GM18907 (cell line): ENCODE results near the gene SORD.
"Not testable (repeated sequence)": the region's sequence is repeated elsewhere in the genome, so short reads cannot be mapped to it uniquely, and the experiment has no call there.

Experiments
- ATAC-seq: cut with Tn5 transposase; IDR thresholded peaks from one replicate; pipeline ENCODE4 v1.9.1; 2021; ENCODE audit warnings: mild to moderate bottlenecking, moderate library complexity; ENCODE audit not compliant: unreplicated experiment

The SORD gene

DNA sequence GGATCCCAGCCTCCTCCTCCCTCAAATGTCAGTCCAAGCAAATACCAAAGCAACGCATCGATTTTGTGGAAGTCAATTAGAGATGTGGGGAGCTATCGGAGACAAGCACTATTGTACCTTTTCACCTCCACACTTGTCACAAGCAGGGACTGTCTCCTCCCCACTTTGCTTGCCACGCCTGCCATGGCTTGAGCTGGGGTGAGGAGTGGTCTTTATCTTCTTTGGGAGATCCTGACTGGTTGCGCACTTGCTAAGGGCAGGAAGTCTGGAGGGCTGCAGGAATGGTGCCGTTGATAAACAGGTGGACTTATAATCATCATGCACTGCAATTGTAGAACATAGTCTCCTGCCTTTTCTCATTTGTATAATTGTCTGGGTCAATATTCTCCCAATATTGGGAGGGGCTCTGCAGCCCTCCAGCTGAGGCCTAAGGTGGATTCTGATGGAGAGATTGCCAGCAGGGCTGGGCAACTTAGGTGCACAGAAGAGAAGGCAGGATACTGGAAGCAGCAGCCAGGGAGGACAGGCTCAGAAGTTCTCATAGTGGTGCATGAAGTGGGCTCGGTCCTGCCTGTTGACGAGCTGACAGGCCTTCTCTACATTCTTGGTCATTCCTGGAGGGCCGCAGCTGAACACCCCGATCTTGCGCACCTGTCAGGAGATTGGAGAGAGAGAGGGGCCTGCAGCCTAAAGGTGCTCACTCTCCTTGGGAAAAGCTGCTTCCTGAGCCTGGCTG, 70.8 kb downstream of the SORD start:
- no peak for ATAC-seq

DNA sequence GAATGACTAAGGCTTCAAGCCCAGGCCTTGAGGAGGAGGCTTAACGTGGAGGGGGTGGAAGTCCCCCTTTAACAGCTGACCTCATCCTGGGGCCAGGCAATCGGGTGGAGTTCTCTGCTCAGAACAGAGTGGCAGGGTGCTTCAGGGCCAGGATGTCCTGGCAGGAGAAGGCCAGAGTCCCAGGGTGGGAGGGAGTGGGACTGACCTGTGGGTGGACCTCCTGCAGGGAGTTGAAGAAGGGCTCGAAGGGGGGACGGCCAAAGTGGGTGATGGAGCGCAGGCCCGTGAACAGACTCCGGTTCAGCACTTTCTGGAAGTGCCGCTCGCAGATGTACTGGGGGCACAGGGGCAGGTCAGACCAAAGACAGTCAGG, 71.3 kb downstream of the SORD start:
- ATAC-seq, result no peak

DNA sequence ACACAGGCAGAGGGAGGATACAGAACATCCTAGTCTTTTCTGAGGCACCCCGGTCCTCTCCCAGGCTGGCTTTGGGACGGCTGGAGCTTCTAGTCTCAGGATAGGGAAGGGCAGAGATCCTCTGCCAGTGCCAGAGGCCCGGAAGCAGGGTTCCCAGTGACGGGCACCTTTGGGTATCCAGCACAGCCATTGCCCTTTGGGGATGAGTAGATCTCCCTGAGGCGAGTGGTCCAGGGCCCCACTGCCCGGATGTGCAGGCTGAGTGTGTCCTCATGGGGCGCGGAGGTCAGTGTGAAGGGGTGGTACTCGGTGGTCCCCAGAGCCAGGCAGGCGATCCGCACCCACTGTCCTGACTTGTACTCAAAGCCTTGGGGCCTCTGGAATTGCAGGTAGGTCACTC, 72.7 kb downstream of the SORD start:
- no peak for ATAC-seq

DNA sequence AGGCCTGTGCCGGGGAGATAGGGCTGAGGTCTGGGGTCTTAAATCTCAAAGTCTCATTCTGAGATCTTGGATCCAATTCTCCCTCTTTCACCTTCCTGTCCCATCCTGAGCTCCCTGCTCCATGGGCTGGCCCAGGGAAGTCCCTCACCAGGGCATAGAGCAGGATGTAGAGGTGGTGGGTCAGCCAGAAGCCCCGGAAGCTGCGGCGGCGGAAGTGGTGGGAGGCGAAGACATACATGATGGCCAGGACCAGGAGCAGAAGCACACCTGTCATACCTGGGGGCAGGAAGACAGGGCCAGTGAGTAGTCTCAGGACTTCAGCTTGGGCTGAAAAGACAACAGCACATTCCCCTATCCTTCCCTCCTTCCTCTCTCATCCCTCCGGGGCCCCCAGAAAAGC, 74.5 kb downstream of the SORD start:
- ATAC-seq, result no peak

DNA sequence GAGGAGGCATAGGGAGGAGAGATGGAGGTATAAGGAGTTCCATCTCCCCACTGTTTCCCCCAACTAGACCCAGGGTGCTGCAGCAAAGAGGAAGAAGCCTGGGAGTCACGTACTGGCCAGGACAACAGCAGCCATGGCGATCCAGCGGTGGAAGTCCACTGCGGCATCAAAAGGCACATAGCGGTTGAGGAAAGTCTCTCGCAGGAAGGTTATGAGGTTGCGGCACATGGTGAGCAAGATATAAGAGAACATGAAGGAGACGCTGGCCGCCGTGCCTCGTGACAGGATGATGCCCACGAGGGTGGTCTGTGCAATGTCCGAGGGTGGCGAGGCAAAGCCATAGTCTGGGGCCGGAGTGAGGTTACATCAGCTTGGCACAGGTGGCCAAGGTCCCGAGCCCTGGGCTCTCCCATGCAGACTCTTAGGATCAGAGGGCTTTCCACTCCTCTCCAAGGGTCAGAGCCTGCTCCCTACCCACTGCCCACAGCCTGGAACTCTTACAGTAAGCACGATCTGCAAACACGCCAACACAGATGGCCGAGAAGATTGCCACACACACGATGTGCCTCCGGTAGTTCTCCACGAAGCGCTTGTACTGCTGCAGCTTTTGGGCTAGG, 76.7 kb downstream of the SORD start:
- no peak for ATAC-seq

DNA sequence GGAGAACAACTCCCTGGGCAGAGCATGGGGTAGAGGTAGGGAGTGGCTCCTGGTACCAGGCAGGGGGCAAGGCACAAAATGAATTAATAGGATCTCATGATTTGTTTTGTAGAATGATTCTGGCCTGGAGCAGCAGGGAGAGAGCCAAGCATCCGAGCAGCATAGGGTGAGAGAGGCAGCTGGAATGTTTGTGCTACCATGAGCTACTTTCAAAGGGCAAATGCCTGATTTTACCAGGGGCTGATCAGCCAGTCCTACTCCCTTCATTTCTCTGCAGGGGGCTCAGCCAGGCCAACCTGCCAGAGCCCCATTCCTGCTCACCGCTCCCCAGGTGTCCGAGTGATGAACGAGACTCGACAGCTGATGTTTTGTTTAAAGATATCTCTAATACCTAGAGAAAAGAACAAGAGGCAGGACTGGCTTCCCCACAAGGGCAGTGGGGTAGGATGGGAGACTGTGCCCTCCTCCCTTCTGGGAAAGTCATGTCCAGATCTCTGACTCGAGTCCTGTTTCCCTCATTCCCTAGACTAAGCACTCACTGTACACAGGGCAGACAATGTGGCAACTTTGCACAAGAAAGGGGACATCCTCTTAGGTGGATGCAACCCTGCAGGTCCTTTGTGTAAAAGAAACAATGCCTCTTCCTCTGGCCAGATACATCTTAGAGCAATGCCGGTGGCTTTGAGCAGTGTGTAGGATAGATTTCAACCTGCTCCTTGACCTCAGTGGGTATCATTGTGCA, 78.1 kb downstream of the SORD start:
- ATAC-seq, result no peak

DNA sequence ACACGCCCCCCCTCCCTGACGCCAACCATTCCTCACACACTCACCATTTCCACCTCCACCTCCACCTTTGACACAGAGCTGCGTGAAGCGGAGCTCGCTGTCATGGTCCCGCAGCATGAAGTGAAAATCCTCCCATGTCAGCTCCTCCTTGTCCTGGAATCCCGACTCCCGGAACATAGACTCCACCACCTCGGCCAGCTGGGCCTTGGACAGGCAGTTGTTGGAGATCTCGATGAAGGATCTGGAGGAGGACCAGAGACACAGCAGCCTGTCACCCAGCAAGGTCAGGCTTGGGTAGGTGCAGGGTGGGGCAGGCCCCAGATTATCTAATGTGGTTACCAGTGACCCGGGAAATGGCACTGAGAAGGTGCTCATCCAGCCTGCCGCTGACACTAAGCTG, 78.8 kb downstream of the SORD start:
- ATAC-seq, result no peak

DNA sequence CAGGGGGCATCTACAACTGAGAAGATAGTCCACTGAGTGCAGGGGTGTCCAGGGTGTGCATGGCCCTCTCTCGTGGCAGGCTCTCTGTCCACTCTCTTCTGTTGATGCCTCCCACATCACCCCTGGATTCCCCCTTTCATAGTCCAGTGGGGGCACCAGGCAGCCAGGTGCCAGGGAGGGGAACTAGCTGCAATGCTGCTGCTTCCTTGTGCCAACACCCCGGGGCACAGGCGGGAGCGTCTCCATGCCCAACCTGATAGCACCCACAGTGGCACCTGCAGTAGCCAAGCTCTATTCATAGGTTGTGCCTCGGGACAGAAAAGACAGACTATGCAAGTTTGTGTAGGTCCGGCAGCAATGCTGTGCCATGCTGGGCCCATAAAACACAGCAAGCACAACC, 79.2 kb downstream of the SORD start:
- ATAC-seq, result no peak

DNA sequence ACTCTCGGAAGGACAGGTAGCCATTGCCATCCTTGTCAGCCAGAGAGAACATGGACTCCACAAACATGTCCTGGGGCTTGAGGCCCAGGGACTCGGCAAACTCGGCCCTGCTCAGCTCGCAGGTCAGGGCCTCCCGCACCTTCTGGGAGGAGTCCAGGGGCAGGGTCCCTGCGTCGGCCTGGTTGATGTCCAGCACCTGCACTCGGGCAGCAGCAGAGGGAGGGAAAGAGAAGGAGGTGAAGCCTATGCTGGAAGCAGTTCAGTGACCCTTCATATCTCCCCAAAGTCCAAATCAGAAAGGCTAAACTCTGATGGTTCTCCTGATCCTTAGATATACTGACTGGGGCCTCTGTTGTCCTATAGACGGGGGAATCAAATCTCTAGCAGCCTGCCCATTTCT, 81.2 kb downstream of the SORD start:
- ATAC-seq, result not testable (repeated sequence)

DNA sequence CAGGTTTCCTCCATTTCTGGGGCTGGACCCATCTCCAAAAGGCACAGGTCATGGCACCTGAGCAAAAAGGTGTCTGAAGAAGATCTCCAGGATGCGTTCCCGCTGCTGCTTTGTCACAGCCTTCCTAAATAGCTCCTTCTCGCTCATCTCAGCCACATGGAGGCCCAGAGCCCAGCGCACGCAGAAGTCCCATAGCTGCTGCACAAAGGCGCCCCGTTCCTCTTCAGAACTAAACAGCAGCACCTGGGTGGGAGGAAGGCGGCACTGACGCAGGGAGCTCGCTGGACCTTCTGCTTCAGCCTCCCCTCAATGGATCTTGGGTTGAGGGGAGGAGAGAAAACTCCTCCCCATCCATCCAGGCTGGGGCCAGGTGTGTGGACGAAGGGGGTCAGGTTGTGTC, 82.6 kb downstream of the SORD start:
- no peak for ATAC-seq

DNA sequence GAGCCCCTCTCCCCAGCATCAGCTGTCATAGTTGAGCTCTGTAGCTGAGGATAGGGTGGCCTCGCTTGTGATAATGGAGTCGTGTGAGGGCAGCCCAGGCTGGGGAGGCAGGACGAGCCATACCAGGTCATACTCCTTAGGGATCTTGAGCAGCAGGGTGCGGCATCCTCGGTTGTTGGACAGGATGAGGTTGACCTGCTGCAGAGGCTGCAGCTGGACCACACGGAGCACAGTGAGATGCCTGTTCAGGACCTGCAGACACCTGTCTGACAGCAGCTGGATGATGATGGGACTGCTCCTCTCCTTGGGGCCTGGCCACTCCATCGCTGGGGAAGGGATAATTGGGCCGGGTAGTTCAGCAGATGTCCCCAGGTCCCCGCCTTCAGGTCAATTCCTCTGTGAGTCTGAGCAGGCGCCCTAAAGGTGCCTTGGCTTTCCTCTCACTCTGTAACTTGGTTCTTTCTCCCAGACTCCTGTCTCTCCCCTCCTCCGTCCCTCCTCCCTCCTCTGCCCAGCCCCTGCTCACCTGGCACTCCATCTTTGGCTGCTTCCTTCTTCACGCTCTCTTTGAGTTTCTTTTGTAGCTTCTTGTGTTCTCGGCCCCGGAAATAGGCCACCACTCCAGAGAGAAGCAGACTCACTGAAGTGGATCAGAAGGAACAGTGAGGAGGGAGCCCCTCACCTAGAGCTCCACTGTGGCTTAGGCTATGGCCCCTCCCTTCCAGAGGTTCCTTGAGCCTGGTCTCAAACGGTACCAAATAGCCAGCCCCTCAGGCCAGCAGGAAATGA, 83.2 kb downstream of the SORD start:
- ATAC-seq, result no peak

DNA sequence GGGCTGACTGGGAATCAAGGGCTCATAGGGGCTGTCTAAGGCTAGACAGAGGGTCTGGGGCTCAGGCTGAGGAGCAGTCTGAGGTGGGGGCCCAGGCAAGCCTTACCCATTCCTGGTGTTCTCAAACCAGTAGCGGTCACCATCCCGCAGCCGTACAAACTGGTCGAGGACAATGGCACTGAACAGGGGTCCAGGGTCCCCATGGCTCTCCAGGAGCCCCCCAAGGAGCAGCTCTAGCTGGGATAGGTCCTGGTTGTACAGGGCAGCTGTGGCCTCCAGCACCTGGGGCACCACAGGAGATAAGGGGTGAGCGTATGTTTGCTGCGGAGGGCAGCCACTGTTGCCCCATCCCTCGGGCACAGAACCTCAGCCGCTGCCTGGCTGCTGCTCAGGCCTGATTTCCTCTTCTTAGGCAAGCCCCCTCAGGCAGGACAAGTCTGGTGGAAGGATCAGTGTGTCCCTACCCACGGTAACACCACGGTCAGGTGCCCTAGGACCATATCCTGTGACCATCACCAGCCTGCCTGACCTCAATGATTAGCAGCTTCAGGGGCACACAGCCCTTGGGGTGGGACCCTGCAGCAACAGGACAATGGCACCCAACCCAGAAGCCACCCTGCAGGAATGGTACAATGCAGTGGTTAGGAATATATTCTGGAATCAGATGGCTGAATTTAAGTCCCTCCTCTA, 85.1 kb downstream of the SORD start:
- no peak for ATAC-seq

DNA sequence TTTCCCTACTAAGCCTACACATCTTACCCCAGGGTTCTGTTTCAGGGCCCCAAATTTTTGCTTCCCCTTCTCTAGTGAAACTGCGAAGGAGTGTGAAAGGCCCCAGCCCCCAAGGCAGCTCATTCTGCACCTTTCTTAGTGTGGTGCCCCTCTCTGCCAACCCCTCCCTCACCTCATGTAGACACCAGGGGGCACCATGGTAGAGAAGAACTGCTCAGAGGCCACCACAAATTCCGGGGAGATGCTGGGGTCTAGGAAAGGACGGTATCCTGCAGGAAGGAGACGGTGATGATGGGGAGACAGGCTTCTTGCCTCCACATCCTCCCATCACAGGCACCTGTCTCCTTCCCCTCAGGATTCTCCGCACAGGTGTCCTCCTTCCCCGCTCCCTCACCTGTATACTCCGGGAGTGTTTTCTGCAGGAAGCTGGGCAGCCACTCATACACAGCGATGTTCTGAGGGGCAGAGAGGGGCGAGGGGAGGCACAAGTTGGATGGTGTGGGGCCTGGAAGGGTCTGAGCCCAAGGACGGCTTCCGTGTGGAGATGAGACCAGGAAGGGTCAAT, 87.3 kb downstream of the SORD start:
- no peak for ATAC-seq

DNA sequence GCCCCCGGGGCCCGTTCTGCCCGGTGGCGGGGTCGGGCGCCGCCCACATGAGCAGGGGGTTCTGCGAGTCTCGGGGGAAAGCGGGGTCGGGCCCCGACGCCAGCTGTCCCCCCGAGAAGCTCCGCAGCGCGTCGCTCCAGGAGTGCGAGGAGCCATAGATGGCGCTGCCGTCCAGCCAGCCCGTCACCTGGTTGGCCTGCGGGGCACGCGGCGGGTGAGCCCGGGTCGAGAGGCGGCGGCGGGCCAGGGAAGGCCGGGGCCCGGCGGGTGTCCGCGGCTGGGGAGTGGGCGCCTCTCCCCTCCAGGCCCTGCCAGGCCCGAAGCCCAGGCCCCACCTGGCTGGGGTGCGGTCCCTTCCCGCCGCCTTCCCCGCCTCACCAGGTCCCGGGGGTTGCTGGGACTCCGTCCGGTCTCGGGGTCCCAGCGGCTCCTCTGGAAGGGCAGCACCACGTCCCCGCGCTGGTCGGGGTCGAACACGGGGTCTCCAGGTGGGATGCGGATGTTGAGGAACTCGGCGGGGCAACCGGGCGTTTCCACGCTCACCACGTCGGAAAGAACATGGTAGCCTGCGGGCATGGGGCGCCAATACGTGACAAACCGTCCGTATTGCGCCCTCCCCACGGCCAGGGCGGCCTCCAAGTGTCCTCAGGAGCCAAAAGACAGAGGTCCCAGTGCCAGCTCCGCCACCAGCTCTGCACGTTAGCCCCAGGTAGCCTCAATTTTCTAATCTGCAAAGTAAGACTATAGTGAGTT, 88.6 kb downstream of the SORD start:
- no peak for ATAC-seq

DNA sequence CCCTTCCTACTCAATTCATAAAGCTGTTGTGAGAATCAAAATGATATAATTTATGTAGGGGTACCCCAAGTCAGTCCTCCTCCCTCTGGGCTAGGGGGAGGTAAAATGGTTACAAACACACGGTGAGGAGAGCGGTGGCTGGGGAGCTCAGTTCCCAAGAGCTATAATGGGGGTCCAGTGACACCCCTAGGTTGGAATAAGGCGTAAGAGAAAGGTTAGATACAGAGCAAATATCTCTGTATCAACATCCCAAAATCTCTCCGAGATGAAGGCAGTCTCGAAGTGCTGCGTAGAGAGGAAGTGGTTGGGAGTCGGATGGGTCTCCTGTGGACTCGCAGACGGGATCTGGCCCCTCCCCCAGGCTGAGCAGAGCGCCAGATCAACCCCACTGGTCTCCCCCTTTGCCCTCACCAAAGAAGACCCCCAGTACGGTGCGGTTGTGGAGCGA, 89.2 kb downstream of the SORD start:
- no peak for ATAC-seq

DNA sequence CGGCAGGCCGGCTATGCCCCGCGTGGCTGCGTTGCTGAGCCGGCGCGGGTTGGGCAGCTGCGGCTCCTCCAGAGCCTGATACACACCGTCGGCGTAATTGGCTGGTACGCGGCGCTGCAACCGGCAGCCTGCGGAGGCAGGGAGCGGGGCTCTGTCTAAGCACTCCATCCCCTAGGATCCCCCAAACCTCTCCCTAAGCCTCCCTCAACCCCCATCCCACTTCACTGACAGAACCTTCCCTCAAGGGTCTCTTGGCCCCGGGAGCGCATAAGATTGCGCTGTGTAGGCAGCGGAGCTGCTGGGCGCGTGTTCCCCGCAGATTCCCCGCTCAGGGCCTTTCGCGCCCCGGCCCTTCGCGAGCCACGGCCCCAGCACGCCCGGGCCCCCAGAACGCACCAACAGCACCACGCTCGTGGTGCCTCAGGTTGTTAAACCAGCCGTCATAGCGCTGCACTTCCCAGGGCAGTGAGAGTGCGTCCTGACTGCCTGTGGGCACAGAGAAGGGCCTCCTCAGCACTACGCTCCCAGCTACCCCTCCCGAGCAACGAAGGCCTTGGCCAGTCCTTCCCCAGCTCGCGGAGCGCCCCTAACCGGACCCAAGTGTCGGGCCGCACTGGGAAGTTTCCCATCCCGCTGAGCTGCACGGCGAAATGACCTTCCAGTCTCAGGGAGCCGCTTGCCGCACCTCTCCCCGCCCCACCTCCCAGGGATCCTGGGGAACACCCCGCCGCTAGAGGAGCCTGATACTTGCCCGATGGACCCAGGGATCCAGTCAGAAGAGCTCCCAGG, 89.8 kb downstream of the SORD start:
- ATAC-seq, result no peak

DNA sequence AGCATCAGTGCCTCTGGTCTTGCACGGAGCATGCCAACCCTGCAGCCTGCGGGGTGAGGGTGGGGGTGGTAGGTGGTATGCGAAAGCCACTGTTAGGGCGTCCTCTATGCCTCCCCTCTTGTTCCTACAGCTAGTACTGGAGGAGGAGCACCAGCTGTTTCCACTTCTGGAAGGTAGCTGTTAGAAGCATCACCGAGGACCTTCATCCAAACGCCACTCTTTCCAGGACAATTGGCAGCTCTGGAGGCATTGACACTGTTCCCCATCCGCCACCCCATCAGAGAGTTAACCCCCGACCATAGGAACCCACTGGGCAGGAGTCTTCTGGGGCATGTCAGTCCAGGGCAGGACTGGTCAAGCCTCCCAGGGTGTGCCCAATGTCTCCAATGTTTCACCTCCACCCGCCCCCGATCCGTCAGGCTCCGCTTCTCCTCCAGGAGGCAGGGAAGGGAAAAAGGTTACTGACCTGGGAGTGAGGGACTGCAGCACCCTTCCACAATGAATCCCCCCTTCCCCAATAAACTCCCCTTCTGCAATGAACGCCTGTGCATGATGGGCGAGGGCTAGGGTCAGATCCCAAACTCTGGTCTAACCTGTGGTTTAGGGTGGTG, 90.5 kb downstream of the SORD start:
- ATAC-seq, result no peak

DNA sequence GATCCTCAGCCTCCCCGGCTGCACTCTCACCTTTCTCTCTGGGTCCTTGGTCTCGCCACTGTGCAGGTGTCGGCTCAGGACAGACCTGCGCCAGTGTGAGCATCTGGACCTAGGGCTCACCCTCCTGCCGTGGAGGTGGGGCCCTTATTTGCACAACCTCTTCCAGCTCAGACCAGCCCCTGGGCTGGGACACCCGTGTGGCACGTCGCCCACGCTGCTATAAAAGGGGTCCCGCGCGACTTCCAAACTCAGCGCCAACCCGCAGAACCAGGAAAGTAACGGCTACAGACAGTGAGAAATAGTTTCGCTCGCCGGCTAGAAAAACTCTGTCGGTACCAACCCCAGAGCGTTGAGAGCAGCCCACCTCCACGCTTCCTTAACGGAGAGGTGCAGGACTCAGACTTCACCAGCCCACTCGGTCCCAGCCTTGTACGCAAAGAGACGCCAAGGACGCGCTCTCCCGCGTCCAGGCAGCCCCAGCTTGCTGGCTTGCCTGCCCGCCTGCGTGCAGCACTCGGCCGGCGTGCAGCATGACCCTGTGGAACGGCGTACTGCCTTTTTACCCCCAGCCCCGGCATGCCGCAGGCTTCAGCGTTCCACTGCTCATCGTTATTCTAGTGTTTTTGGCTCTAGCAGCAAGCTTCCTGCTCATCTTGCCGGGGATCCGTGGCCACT, 91.2 kb downstream of the SORD start, which contains the start of the genes DUOX2 and DUOXA2:
Gene DUOX2, minus strand, starts transcription at position 97 of the 675 bp plus-strand sequence. CDS start 761 bp downstream, outside the sequence.
Gene DUOXA2, plus strand, starts transcription at position 251 of the 675 bp plus-strand sequence. Its CDS starts 280 bp downstream, at position 531.
- ATAC-seq, result no peak
